Measurements from ENCODE around the gene DSTN. TPM values are rescaled to one million over a fixed set of nuclear protein-coding genes. Genes with fewer than 3 reads are reported as not detected.

DSTN gene
- total RNA-seq, 1 experiment from 2014 or later, result 202 TPM

DNA sequence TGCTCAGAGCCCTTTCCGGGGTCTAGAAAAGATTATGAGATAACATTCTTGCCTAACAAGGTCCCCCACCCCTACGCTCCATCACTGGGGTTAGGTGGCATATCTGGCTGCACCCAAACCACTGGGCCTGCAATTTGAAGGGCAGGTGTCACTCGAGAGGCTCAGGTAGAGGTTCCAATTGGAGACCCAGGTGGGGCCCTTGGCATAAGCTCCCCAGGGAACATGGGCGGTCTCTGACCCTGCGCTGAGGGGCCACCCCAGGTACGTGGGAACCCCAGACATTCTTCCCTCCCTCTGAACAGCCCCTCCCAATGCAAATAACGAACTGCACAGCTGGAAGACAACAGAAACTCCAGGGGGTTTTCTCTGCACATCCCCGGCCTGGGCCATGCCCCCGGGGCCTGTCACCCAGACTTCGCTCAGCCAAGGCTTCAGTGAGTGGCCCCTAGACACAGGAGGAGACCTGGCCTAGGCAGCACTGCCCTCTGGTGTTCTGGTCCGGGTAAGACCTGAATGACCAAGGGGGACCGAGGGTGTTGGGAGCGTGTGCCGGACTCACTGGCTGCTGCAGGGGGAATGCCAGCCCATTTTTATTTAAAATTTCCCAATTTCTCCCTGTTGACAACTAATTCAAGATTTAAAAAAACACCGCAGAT lies 47.5 kb downstream of the DSTN start:
- H3K36me3 ChIP-seq (ENCODE audit: control insufficient read depth in 1 of 2, insufficient read depth in 2 of 2, low read length in 2 of 2), result peaks cover 16 to 28% of the 10 kb centered on the region in 2 experiments; a peak in 3 of 4 replicates
- CTCF ChIA-PET, result interaction anchor here (1.0 kb wide), 1 partner anchor 112 kb away, joined by 3 read pairs; no protein-coding TSS in a partner anchor
- ATAC-seq, result peak; percentile 80

More for the DNA sequence above, 47.5 kb downstream of the DSTN start:
- TF ChIP-seq, protein P1, sequence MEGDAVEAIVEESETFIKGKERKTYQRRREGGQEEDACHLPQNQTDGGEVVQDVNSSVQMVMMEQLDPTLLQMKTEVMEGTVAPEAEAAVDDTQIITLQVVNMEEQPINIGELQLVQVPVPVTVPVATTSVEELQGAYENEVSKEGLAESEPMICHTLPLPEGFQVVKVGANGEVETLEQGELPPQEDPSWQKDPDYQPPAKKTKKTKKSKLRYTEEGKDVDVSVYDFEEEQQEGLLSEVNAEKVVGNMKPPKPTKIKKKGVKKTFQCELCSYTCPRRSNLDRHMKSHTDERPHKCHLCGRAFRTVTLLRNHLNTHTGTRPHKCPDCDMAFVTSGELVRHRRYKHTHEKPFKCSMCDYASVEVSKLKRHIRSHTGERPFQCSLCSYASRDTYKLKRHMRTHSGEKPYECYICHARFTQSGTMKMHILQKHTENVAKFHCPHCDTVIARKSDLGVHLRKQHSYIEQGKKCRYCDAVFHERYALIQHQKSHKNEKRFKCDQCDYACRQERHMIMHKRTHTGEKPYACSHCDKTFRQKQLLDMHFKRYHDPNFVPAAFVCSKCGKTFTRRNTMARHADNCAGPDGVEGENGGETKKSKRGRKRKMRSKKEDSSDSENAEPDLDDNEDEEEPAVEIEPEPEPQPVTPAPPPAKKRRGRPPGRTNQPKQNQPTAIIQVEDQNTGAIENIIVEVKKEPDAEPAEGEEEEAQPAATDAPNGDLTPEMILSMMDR (IDR thresholded peaks at IDR 0.05 in 2 of 3, conservative IDR thresholded peaks at IDR 0.05 in 1 of 3; ENCODE audit: borderline replicate concordance in 1 of 3, insufficient read depth in 1 of 3, low read depth in 2 of 3, low read length in 2 of 3), result peak; percentile 64 to 74 (median 68)
- peak; percentile 84 for TF ChIP-seq RAD21 (IDR thresholded peaks at IDR 0.05; ENCODE audit: low read depth)
- TF ChIP-seq ELF1 (IDR thresholded peaks at IDR 0.05; ENCODE audit: borderline replicate concordance, low read depth), result no peak
- intact Hi-C loops (cut with micrococcal nuclease), result loop anchor here (1.0 kb wide), 2 partner anchors 80 to 113 kb away; no protein-coding TSS in a partner anchor
- no peaks in the 10 kb centered on the region for H3K9me3 ChIP-seq (ENCODE audit: control insufficient read depth in 1 of 2, insufficient read depth in 1 of 2, low read depth in 1 of 2, low read length in 2 of 2)
- POLR2A ChIA-PET, result no interaction called here
- no peak overlapping the region for H3K9ac ChIP-seq (ENCODE audit: low read length)
- no peak overlapping the region for H2AFZ ChIP-seq (ENCODE audit: low read depth, low read length, poor library complexity, severe bottlenecking)
- H3K4me3 ChIP-seq (replicated peaks in 1 of 2; ENCODE audit: low read depth in 1 of 2, low read length in 2 of 2), result no peak overlapping the region
- RAD21 ChIA-PET (ENCODE audit: low non-redundant PET in 1 of 2, low total read pairs in 2 of 2, uncharacterized antibody in 2 of 2, unreplicated experiment in 2 of 2), result no interaction called here
- H3K27me3 ChIP-seq (ENCODE audit: insufficient read depth, low read length), result no peaks in the 10 kb centered on the region
- no peaks in the 10 kb centered on the region for H3K4me1 ChIP-seq (ENCODE audit: control insufficient read depth in 1 of 2, insufficient read depth in 2 of 2, low read length in 2 of 2)
- H4K20me1 ChIP-seq (ENCODE audit: insufficient read depth), result no peaks in the 10 kb centered on the region
- H3K79me2 ChIP-seq (ENCODE audit: insufficient read depth, low read length), result no peaks in the 10 kb centered on the region
- no peaks in the 10 kb centered on the region for H3K9me2 ChIP-seq (ENCODE audit: insufficient read depth)
- H3K27ac ChIP-seq (ENCODE audit: low read depth, low read length), result no peak overlapping the region
- H3K4me2 ChIP-seq (ENCODE audit: low read length), result no peak overlapping the region
- peak; percentile 18 for DNase-seq (ENCODE audit: low read depth, low spot score)
- BruUV-seq (replicated peaks), result no TSS peak
